GM21360 (cell line): ENCODE data around the gene CILP.
"Not testable (repeated sequence)": the region's sequence is repeated elsewhere in the genome, so short reads cannot be mapped to it uniquely, and the experiment has no call there.

Experiments used
- ATAC-seq: cut with Tn5 transposase; IDR thresholded peaks from one replicate; pipeline ENCODE4 v1.9.1; 2021; ENCODE audit warnings: mild to moderate bottlenecking, moderate library complexity; ENCODE audit not compliant: unreplicated experiment

The CILP gene

DNA sequence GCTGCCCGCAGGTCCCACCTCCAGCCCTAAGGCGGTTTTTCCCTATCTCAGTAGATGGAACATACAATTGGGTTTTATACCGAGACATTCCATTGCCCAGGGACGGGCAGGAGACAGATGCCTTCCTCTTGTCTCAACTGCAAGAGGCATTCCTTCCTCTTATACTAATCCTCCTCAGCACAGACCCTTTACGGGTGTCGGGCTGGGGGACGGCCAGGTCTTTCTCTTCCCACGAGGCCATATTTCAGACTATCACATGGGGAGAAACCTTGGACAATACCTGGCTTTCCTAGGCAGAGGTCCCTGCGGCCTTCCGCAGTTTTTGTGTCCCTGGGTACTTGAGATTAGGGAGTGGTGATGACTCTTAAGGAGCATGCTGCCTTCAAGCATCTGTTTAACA lies 15.6 kb upstream of the CILP start:
- ATAC-seq: not testable (repeated sequence)

- no peak for ATAC-seq
Observed at GRCh38 chr15:65226221-65226620, 14.9 kb upstream of the CILP start.

DNA sequence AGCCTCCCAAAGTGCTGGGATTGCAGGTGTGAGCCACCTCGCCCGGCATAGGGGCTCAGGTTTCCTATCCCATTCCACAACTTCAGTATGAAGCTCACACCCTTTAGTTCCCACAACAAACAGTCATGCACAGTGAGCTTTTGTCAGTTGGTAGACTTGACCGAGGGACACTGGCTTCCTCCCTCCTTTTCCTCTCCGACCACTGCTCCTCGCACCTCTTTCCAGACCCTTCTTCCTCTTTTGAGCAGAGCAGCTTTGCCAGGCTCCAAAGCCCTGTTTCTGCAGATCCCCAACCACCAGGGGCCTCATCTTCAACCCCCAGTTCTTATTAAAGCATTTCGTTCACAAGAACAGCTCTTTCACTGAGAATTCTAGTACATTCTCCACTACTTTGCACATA lies 12.7 kb upstream of the CILP start:
- no peak for ATAC-seq

DNA sequence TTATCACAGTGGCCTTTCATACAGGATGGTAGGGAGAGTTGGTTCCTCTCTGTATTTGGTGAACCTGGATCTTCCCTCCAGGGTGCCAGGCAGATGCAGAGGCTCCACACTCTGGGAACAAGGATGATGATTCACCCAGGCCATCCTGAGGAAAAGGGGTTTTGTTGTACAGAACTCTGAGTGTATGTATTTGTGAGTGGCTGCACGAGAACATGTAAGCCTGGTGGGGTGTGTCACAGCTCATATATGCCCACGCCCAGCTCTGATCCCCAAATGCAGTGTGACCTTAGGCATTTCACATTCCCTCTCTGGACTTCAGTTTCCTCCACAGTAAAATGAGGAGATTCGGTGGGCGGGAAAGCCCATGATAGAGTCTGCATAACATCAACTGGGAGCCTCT lies 11.6 kb upstream of the CILP start:
- ATAC-seq: no peak

- ATAC-seq: no peak
Observed at GRCh38 chr15:65221697-65222096, 10.4 kb upstream of the CILP start.

- ATAC-seq: no peak
Observed at GRCh38 chr15:65219137-65219536, 7.9 kb upstream of the CILP start.

GRCh38 chr15:65217526-65218482 lies 6.5 kb upstream of the CILP start:
- ATAC-seq: no peak

GRCh38 chr15:65215496-65215895 lies 4.2 kb upstream of the CILP start:
- ATAC-seq: no peak

- no peak for ATAC-seq
Observed at GRCh38 chr15:65214010-65214409, 2.7 kb upstream of the CILP start.

- no peak for ATAC-seq
Observed at GRCh38 chr15:65213241-65213640, 2.0 kb upstream of the CILP start.

DNA sequence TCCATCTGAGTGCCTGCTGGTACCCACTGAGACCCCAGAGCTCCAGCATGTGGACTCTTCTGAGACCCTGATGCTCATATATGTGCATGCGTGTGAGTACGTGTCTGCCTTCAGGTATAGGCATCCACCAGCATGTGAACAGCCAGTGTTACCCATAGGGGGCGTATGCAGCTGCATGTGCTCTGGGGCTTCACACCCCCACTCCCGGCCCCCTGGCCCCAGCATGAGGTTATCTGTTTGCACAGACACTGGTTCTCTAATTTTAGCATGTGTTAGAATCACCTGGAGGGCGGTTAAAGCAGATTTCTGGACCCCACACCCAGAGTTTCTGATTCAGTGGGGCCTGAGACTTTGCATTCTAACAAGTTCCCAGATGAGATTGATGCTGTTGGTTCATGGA lies 824 bp upstream of the CILP start:
- ATAC-seq: no peak

DNA sequence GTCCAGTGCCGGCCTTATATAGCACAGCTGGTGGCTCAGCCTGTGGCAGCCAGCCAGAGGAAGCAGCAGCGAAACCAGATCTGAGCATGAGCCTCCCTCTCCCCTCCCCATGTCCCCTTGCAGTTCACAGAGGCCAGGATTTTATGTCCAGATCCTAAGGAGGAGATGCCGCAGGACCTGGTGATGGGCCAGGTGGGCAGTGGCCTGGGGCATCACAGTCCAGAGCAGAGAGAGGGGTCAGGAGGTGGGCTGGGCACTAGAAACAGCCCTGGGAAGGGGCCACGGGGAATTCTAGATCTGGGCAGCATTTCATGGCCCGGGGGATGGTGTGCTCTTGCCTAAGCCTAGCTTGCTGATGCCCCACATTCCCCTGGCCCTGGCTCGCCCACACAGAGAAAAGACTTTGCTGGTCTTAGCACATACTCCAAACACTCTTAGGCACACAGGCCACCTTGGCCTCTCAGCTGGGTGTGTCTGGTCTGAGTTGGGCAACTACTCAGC lies 259 bp upstream of the CILP start:
- ATAC-seq: no peak

DNA sequence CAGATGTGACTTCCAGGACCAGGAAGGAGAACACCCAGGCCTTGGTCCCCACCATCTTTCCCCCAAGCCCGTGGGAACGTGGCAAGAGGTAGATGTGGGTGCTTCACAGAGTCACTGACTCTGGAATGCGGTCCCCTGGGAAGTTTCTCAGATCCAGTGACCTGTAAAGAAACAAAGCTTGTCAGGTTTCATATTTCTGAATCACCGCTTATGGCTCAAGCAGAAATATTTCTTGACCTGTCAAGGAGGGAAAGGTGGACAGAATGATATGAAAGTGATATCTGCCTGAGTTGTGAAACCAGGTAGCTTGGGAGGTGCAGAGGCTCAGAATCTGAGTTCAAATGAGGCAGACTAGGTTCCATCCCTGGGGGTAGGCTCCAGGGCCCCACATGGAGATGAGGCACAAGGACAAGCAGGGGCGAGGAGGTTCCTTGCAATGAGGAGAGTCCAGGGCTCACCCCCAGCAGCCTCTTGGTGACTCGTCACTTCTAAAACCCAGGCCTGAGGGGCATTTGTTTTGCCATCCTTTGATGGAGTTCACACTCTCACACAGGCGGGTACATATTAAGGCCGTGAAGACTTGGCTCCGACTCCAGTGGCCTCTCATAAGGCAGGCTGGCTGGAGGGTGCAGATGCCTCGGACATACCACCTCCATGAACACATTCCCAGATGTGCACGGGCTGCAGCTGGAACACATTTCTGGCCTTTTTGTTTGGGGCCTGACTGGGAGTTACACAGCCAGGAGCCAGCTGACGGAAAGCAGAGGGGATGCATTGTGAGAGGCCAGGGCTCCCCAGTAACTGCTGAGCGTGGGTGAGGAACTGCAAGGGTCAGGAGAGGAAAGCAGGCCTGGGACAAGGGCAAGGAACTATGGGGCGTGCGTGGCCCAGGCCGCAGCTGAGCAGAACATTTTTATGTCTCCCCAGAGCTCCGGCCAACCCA lies 1.3 kb downstream of the CILP start:
- no peak for ATAC-seq

DNA sequence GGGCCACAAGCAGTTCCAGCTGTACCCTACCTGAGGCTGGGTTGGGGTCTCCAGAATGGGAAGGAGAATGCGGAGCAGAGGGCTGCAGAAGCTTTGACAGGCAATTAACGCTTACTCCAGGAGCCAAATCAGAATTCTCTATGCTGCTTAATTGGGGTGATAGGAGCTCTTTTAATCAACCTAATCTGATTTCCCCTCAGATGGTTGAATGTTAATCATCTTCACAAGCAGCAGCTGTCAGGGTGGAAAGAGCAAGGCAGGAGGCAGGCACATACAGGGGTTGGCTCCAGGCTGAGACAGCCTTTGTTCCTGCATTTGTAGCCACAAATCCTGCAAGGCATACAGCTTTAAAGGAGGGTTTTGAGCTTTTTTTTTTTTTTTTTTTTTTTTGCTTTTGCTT lies 2.6 kb downstream of the CILP start:
- no peak for ATAC-seq

GRCh38 chr15:65207280-65207840 lies 3.9 kb downstream of the CILP start:
- no peak for ATAC-seq

- no peak for ATAC-seq
Observed at GRCh38 chr15:65206750-65207149, 4.5 kb downstream of the CILP start.

- no peak for ATAC-seq
Observed at GRCh38 chr15:65204931-65205660, 6.2 kb downstream of the CILP start.

- no peak for ATAC-seq
Observed at GRCh38 chr15:65204236-65204930, 6.9 kb downstream of the CILP start.

DNA sequence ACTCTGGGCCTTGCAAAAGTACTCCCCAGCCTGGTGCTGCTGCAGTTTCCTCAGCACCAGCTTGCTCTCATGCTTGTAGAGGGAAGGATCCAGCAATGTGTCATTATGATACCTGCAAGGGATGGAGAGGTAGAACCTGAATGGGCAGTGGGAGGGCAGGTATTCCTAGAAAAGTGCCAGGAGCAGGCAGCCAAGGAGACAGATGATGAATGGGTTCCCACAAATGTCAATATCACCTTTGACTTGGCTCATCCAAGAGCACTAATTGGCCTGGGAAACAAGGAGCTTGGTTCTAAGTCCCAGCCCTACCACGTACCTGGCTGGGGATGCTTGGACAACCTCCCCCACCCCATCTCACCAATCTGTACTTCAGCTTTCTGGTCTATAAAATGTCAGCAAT lies 9.4 kb downstream of the CILP start:
- ATAC-seq: no peak

- ATAC-seq: no peak
Observed at GRCh38 chr15:65198571-65198970, 12.7 kb downstream of the CILP start.
